HEK293T (cell line): ENCODE measurements around the gene COL5A1.

Source experiments
- CTCF ChIA-PET: fragments of 350-600 bp; formaldehyde crosslinking; extraction: SDS; loops from one replicate; lab custom pipeline; 2021; ENCODE audit warnings: antibody characterized with exemption, inconsistent platforms; lab: Yijun Ruan, JAX
- POLR2A ChIA-PET: fragments of 350-600 bp; formaldehyde crosslinking; extraction: SDS; loops from one replicate; lab custom pipeline; 2020; ENCODE audit warnings: antibody characterized with exemption, inconsistent platforms; lab: Yijun Ruan, JAX
- DNase-seq: peaks from one replicate; pipeline ENCODE4 v3.0.0; 2012; ENCODE audit warnings: mixed read lengths; ENCODE audit errors: extremely low spot score
- ARNT ChIP-seq: fragments of 450-650 bp; IDR thresholded peaks from 2 replicates; pipeline ENCODE4 v1.6.1; 2017; ENCODE audit warnings: mild to moderate bottlenecking
- BHLHE40 ChIP-seq: fragments of 450-650 bp; IDR thresholded peaks from 2 replicates; pipeline ENCODE4 v1.6.1; 2016; ENCODE audit warnings: mild to moderate bottlenecking, moderate library complexity, borderline replicate concordance
- CTBP1 ChIP-seq: fragments of 450-650 bp; IDR thresholded peaks from 2 replicates; pipeline ENCODE4 v1.6.1; 2016; ENCODE audit warnings: borderline replicate concordance
- ELF4 ChIP-seq: fragments of 450-650 bp; IDR thresholded peaks from 2 replicates; pipeline ENCODE4 v1.6.1; 2017; ENCODE audit warnings: antibody characterized with exemption
- FOXA1 ChIP-seq: fragments of 450-650 bp; IDR thresholded peaks from 2 replicates; pipeline ENCODE4 v1.6.1; 2016; ENCODE audit warnings: mild to moderate bottlenecking
- FOXK2 ChIP-seq: fragments of 450-650 bp; IDR thresholded peaks from 2 replicates; pipeline ENCODE4 v1.6.1; 2016; ENCODE audit warnings: mild to moderate bottlenecking
- FOXM1 ChIP-seq: fragments of 450-650 bp; IDR thresholded peaks from 2 replicates; pipeline ENCODE4 v1.6.1; 2017; ENCODE audit warnings: mild to moderate bottlenecking, borderline replicate concordance
- HDGF ChIP-seq: fragments of 450-650 bp; IDR thresholded peaks from 2 replicates; pipeline ENCODE4 v1.6.1; 2017; ENCODE audit warnings: antibody characterized with exemption, borderline replicate concordance
- L3MBTL2 ChIP-seq: fragments of 450-650 bp; conservative IDR thresholded peaks from 2 replicates; pipeline ENCODE4 v1.6.1; 2016; ENCODE audit warnings: mild to moderate bottlenecking
- LEF1 ChIP-seq: fragments of 450-650 bp; IDR thresholded peaks from 2 replicates; pipeline ENCODE4 v1.6.1; 2017; ENCODE audit warnings: mild to moderate bottlenecking, borderline replicate concordance
- NFRKB ChIP-seq: fragments of 450-650 bp; IDR thresholded peaks from 2 replicates; pipeline ENCODE4 v1.6.1; 2016; ENCODE audit warnings: mild to moderate bottlenecking, moderate library complexity
- SP1 ChIP-seq: fragments of 450-650 bp; IDR thresholded peaks from 2 replicates; pipeline ENCODE4 v1.6.1; 2017
- SUZ12 ChIP-seq: fragments of 450-650 bp; IDR thresholded peaks from 2 replicates; pipeline ENCODE4 v1.6.1; 2016; ENCODE audit warnings: mild to moderate bottlenecking
- TARDBP ChIP-seq: fragments of 450-650 bp; IDR thresholded peaks from 2 replicates; pipeline ENCODE4 v1.6.1; 2016
- ZNF384 ChIP-seq: fragments of 450-650 bp; IDR thresholded peaks from 2 replicates; pipeline ENCODE4 v1.6.1; 2016
- TF ChIP-seq, protein P1 (sequence below): fragments of 450-650 bp; IDR thresholded peaks from 2 replicates; pipeline ENCODE4 v1.6.1; 2016

Gene COL5A1

DNA sequence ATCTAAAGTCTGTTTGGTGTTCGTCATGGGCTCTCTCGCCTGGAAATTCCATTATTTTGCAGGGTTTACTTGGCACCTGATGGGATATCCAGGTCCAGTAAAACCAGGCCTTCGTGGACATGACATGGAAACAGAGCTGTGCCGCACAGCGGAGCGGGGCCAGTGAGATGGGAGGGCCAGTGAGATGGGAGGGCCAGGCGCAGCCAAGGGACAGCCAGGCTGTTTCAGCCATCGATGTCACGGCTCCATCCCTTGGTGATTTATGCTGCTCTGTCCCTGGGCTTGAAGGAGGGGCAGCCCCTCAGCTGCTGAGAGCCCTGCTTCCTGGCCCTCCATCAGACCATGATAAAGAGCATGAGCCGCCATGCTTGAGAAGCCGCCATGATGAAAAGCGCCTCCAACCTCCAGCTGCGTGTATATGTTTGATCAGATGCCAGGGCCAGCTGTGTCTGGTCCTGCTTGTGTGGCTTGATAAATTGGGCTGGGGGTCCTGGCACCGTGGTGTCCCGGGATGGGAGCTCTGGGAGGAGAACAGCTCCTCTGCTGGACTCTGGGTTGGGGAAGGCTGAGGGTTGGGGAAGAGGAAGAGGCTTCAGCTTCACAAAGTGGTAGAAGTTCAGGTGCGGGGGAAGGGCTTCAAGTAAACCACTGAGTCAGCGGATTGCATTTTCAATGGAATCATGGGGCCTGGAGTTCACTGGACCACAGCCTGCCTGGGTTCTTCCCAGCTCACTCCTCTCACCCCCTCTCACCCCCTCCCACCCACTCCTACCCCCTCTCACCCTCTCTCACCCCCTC lies 6.1 kb upstream of the COL5A1 start:
- CTCF ChIA-PET = interaction anchor here (0.6 kb wide), 1 partner anchor 26 kb away, joined by 5 read pairs; no protein-coding TSS in a partner anchor

GRCh38 chr9:134636149-134636507 lies 5.5 kb upstream of the COL5A1 start:
- DNase-seq = no peak
- no peak for TF ChIP-seq BHLHE40
- no peak for TF ChIP-seq ARNT
- no peak for TF ChIP-seq L3MBTL2
- TF ChIP-seq NFRKB = no peak
- TF ChIP-seq SP1 = no peak
- no peak for TF ChIP-seq TARDBP
- ChIA-PET POLR2A (no interaction called here), CTCF (no interaction called here)

More for the DNA sequence above, 6.1 kb upstream of the COL5A1 start:
- TF ChIP-seq FOXM1 (no peak), LEF1 (no peak), ELF4 (no peak), BHLHE40 (no peak), NFRKB (no peak), HDGF (no peak), ARNT (no peak), L3MBTL2 (no peak), FOXA1 (no peak), SUZ12 (no peak), CTBP1 (no peak), FOXK2 (no peak), TARDBP (no peak)
- DNase-seq = no peak
- POLR2A ChIA-PET = no interaction called here

DNA sequence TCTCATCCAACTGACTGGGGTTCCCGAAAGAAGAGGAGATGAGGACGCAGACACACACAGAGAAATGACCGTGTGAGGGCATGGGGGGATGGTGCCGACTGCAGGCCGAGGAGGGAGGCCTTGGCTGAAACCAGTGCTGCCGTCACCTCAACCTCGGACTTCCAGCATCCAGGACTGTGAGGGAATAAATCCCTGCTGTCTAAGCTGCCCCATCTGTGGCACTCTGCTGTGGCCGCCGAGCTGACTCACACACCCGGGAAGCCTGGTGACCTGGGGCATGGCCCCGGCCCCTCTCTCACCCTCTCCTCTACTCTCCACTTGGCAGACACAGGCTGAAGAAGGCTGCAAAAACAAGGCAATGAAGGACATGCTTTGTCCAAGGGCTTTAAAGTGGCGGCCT lies 4.4 kb upstream of the COL5A1 start:
- ChIA-PET CTCF (no interaction called here), POLR2A (no interaction called here)
- DNase-seq = no peak
- TF ChIP-seq HDGF = no peak
- no peak for TF ChIP-seq TARDBP
- TF ChIP-seq SP1 = no peak
- no peak for TF ChIP-seq FOXA1
- TF ChIP-seq FOXM1 = no peak
- TF ChIP-seq LEF1 = no peak
- no peak for TF ChIP-seq NFRKB

- DNase-seq = no peak
- POLR2A ChIA-PET = no interaction called here
- CTCF ChIA-PET = no interaction called here
- TF ChIP-seq HDGF (no peak), ARNT (no peak), ELF4 (no peak), ZNF384 (no peak), BHLHE40 (no peak)
Measured at GRCh38 chr9:134637696-134638501, 3.7 kb upstream of the COL5A1 start.

DNA sequence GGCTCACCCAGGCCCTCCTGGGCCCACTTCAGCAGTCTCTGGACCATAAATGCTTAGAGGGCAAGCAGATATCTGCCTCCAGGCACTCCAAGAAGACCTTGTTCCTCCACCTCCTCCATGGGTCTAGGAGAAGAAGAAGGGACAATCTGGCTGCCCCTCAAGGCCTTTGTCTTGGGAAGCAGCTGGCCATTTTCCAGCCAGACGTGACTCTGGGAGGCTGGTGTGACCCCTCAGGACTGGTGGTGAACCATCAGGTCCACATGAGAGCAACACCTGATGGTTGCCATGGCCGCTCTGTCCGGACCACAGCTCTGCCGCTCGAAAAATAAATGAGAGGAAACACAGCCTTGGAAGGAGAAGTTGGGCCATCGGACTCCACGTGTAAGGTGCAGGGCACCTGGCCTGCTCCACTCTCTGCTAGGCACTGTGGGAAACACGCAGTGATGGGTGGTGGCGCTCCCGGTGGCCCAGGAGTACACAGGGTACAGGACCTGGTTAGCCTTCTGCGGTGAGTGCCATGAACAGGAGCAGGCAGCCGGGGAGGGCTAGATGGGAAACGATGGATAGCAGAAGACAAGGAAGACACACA lies 3.0 kb upstream of the COL5A1 start:
- ChIA-PET CTCF (no interaction called here), POLR2A (no interaction called here)
- no peak for DNase-seq
- TF ChIP-seq NFRKB = no peak

GRCh38 chr9:134639994-134640393 lies 1.6 kb upstream of the COL5A1 start:
- POLR2A ChIA-PET = interaction anchor here (0.8 kb wide), 2 partner anchors 183 to 325 kb away, joined by 3 read pairs; no protein-coding TSS in a partner anchor
- CTCF ChIA-PET = no interaction called here
- DNase-seq = no peak
- TF ChIP-seq FOXA1 (no peak), ZNF384 (no peak), ARNT (no peak), SUZ12 (no peak)

DNA sequence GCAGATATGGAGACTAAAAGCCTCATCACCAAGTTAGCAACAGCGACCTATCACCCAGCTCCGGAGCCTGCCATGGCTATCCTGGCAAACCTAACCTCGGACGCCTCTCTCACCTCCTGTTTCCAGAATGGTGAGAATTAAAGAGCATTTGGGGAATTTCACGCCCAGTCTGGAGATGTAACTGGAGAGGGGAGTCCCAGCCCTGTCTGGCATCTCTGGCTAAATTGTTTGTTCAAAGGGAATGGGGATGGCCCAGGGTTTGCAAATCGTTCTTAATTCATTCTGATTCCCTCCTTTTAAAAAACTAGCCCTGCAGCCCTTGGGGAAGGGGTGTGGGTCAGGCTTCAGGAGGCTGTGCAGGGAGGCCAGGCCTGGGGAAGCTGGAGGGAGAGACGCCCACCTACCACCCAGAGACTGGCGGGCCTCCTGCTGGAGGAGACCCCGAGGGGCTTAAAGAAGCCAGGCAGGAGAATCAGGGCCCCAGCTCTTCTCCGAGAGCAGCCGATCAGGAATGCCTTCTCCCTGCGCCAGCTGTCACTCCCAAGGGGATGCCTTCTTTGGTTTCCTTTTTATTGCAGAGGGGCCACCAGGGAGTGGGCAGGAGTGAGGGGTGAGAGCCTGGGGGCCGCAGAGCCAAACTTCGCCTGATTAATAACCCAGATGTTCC lies 964 bp upstream of the COL5A1 start:
- CTCF ChIA-PET = interaction anchor here (0.6 kb wide), 1 partner anchor 327 kb away, joined by 3 read pairs; no protein-coding TSS in a partner anchor

More for the DNA sequence above, 964 bp upstream of the COL5A1 start:
- DNase-seq = no peak
- POLR2A ChIA-PET = interaction anchor here (0.8 to 1.4 kb wide), 3 partner anchors 182 to 325 kb away, joined by 3 read pairs; no protein-coding TSS in a partner anchor
- TF ChIP-seq ARNT (no peak), FOXA1 (no peak)
- TF ChIP-seq, protein P1, sequence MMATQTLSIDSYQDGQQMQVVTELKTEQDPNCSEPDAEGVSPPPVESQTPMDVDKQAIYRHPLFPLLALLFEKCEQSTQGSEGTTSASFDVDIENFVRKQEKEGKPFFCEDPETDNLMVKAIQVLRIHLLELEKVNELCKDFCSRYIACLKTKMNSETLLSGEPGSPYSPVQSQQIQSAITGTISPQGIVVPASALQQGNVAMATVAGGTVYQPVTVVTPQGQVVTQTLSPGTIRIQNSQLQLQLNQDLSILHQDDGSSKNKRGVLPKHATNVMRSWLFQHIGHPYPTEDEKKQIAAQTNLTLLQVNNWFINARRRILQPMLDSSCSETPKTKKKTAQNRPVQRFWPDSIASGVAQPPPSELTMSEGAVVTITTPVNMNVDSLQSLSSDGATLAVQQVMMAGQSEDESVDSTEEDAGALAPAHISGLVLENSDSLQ = no peak
